HepG2 (cell line): ENCODE measurements around the gene ZFHX3. TPM values are rescaled to one million over a fixed set of nuclear protein-coding genes. Genes with fewer than 3 reads are reported as not detected.
A peak's percentile ranks its signal among the peaks of the same experiment; 100 is the strongest.

Experiments
- ATAC-seq: fragments of 200-7000 bp; cut with Tn5 transposase; 3 replicates; pipeline ENCODE4 v1.9.1; 2020; ENCODE audit warnings: mild to moderate bottlenecking, moderate library complexity
- BruUV-seq: library from RNA; stranded (reverse); fragments of 400-500 nt; replicated peaks from 2 replicates; lab custom pipeline; 2021; lab: Mats Ljungman, UMichigan
- CTCF ChIA-PET: fragments of 300-600 bp; formaldehyde crosslinking; extraction: SDS; loops from one replicate; lab custom pipeline; 2021; ENCODE audit warnings: low total read pairs, inconsistent platforms, low intra/inter-chr PET ratio; lab: Yijun Ruan, JAX
- POLR2A ChIA-PET: fragments of 350-600 bp; sonication (Branson Sonifier 250); formaldehyde crosslinking; loops from one replicate; lab custom pipeline; 2020; ENCODE audit warnings: antibody characterized with exemption, inconsistent platforms; lab: Yijun Ruan, JAX
- DNase-seq: peaks from one replicate; pipeline ENCODE4 v3.0.0-alpha.2; 2015; ENCODE audit warnings: low spot score
- FAIRE-seq: peaks from 3 replicates; lab custom pipeline; 2011; peaks lifted over from hg19 to GRCh38; lab: Jason Lieb, UNC
- H2AFZ ChIP-seq: one replicate; pipeline ENCODE4 v1.6.1; 2011; ENCODE audit warnings: low read length, inconsistent platforms
- H3K27ac ChIP-seq: fragments of 300-600 bp; 3 replicates; pipeline ENCODE4 v1.8.0; 2011; ENCODE audit warnings: mixed run types, mild to moderate bottlenecking, mixed read lengths, low read length, inconsistent platforms; ENCODE audit not compliant: insufficient read depth; ENCODE audit errors: extremely low read length
- H3K27me3 ChIP-seq, 2 experiments: fragments of 200-600 bp in 1 of 2; 2 replicates in 1 of 2; 3 replicates in 1 of 2; pipeline versions ENCODE4 v1.6.0 to v1.8.0; 2011; ENCODE audit warnings: low read length in 2 of 2, mild to moderate bottlenecking in 2 of 2, moderate library complexity in 2 of 2, inconsistent platforms in 1 of 2; ENCODE audit not compliant: insufficient read depth in 2 of 2, control insufficient read depth in 1 of 2
- H3K36me3 ChIP-seq, 2 experiments: fragments of 200-600 bp in 1 of 2; replicated peaks in 1 of 2; 2 replicates in 1 of 2; 3 replicates in 1 of 2; pipeline versions ENCODE4 v1.5.1 to v1.8.0; 2011; ENCODE audit warnings: low read length in 2 of 2, inconsistent platforms in 1 of 2; ENCODE audit not compliant: insufficient read depth in 2 of 2, control insufficient read depth in 1 of 2
- H3K4me1 ChIP-seq: 2 replicates; pipeline ENCODE4 v1.5.1; 2012; ENCODE audit warnings: low read length, inconsistent platforms; ENCODE audit not compliant: insufficient read depth
- H3K4me2 ChIP-seq: 2 replicates; pipeline ENCODE4 v1.6.0; 2011; ENCODE audit warnings: low read depth, low read length, inconsistent platforms
- H3K4me3 ChIP-seq, 3 experiments: fragments of 200-600 bp in 1 of 3; sonication (generic), shearing (Covaris generic) in 1 of 3; replicated peaks in 1 of 3; 2 replicates each; pipeline ENCODE4 v1.5.1; 2011 to 2016; ENCODE audit warnings: low read length in 3 of 3, inconsistent platforms in 2 of 3, low read depth in 2 of 3, mild to moderate bottlenecking in 2 of 3, control low read depth in 1 of 3, mixed read lengths in 1 of 3; ENCODE audit not compliant: insufficient read depth in 1 of 3
- H3K79me2 ChIP-seq: one replicate; pipeline ENCODE4 v1.6.1; 2011; ENCODE audit warnings: low read length, inconsistent platforms; ENCODE audit not compliant: insufficient read depth
- H3K9ac ChIP-seq: 2 replicates; pipeline ENCODE4 v1.6.0; 2011; ENCODE audit warnings: mild to moderate bottlenecking, low read depth, low read length, inconsistent platforms; ENCODE audit not compliant: insufficient read depth
- H3K9me3 ChIP-seq: 2 replicates; pipeline ENCODE4 v1.5.1; 2012; ENCODE audit warnings: mild to moderate bottlenecking, low read length
- H4K20me1 ChIP-seq: 2 replicates; pipeline ENCODE4 v1.6.0; 2011; ENCODE audit warnings: inconsistent platforms, mild to moderate bottlenecking, low read length, moderate library complexity; ENCODE audit not compliant: insufficient read depth
- CENPT ChIP-seq: sonication (generic); formaldehyde crosslinking; IDR thresholded peaks from 2 replicates; pipeline ENCODE4 v1.8.0; 2022; ENCODE audit warnings: low read depth, mild to moderate bottlenecking, moderate library complexity, missing genetic modification reagents
- CHCHD3 ChIP-seq: sonication (generic); formaldehyde crosslinking; IDR thresholded peaks from 2 replicates; pipeline ENCODE4 v1.8.0; 2022; ENCODE audit warnings: mild to moderate bottlenecking, missing genetic modification reagents, moderate library complexity
- CREB1 ChIP-seq, 2 experiments: fragments of 450-650 bp in 1 of 2; IDR thresholded peaks; 2 replicates each; pipeline ENCODE4 v1.6.1; 2016 to 2017; ENCODE audit warnings: control low read depth in 1 of 2, mild to moderate bottlenecking in 1 of 2, missing compliant biosample characterization in 1 of 2, missing genetic modification characterization in 1 of 2
- DMAP1 ChIP-seq: IDR thresholded peaks from 2 replicates; pipeline ENCODE4 v1.6.1; 2016
- JDP2 ChIP-seq: sonication (generic); formaldehyde crosslinking; IDR thresholded peaks from 2 replicates; pipeline ENCODE4 v1.8.1; 2022; ENCODE audit warnings: missing genetic modification reagents, borderline replicate concordance
- KAT7 ChIP-seq: IDR thresholded peaks from 2 replicates; pipeline ENCODE4 v1.6.1; 2018; ENCODE audit warnings: borderline replicate concordance, missing compliant biosample characterization
- KAT8 ChIP-seq: IDR thresholded peaks from 2 replicates; pipeline ENCODE4 v1.6.1; 2016; ENCODE audit warnings: missing genetic modification reagents, missing compliant biosample characterization
- MXD4 ChIP-seq: IDR thresholded peaks from 2 replicates; pipeline ENCODE4 v1.6.1; 2016; ENCODE audit warnings: mild to moderate bottlenecking, missing biosample characterization, missing genetic modification reagents
- NFYB ChIP-seq: sonication (generic); formaldehyde crosslinking; IDR thresholded peaks from 2 replicates; pipeline ENCODE4 v1.4.0; 2020; ENCODE audit warnings: missing genetic modification reagents
- RFX5 ChIP-seq: IDR thresholded peaks from 2 replicates; pipeline ENCODE4 v1.6.1; 2011; ENCODE audit warnings: low read depth, low read length, improper control_type of control experiment
- SOX6 ChIP-seq, 2 experiments: fragments of 450-650 bp in 1 of 2; sonication (generic) in 1 of 2; formaldehyde crosslinking in 1 of 2; IDR thresholded peaks; 2 replicates each; pipeline versions ENCODE4 v1.4.0 to v1.6.1; 2017 to 2020; ENCODE audit warnings: antibody characterized with exemption in 1 of 2, mild to moderate bottlenecking in 1 of 2, missing genetic modification reagents in 1 of 2
- ZIK1 ChIP-seq: sonication (generic); formaldehyde crosslinking; IDR thresholded peaks from 2 replicates; pipeline ENCODE4 v1.5.0; 2020; ENCODE audit warnings: mild to moderate bottlenecking, low read depth, missing genetic modification reagents, borderline replicate concordance
- ZNF121 ChIP-seq: sonication (generic); formaldehyde crosslinking; IDR thresholded peaks from 2 replicates; pipeline ENCODE4 v1.5.0; 2020; ENCODE audit warnings: mild to moderate bottlenecking, missing genetic modification reagents
- ZNF138 ChIP-seq: sonication (generic); formaldehyde crosslinking; IDR thresholded peaks from 2 replicates; pipeline ENCODE4 v1.5.0; 2020; ENCODE audit warnings: mild to moderate bottlenecking, low read depth, missing genetic modification reagents
- ZNF282 ChIP-seq: fragments of 450-650 bp; IDR thresholded peaks from 2 replicates; pipeline ENCODE4 v1.6.1; 2018; ENCODE audit not compliant: partially characterized antibody
- ZNF335 ChIP-seq: sonication (generic); formaldehyde crosslinking; IDR thresholded peaks from 2 replicates; pipeline ENCODE4 v1.4.0; 2020; ENCODE audit warnings: missing genetic modification reagents
- ZNF530 ChIP-seq: sonication (generic); formaldehyde crosslinking; IDR thresholded peaks from 2 replicates; pipeline ENCODE4 v1.5.0; 2020; ENCODE audit warnings: low read depth, mild to moderate bottlenecking, missing genetic modification reagents
- ZNF615 ChIP-seq: sonication (generic); formaldehyde crosslinking; IDR thresholded peaks from 2 replicates; pipeline ENCODE4 v1.5.0; 2020; ENCODE audit warnings: mild to moderate bottlenecking, missing genetic modification reagents, borderline replicate concordance
- ZSCAN25 ChIP-seq: sonication (generic); formaldehyde crosslinking; IDR thresholded peaks from 2 replicates; pipeline ENCODE4 v1.8.0; 2022; ENCODE audit warnings: mild to moderate bottlenecking, missing genetic modification reagents
- WGBS: methylation state at CpG from one replicate; pipeline ENCODE4 v1.1.6; 2017; ENCODE audit warnings: low lambda C conversion rate; 5-methylcytosine and 5-hydroxymethylcytosine counted together
- in situ Hi-C: cut with HindIII; loops from 2 replicates; pipeline ENCODE4 v1.10.0; 2017; ENCODE audit warnings: low pct_unique_long_range_greater_than_20kb; ENCODE audit not compliant: extremely low pct_ligation_motif_present
- intact Hi-C: fragments of 100-400 bp; cut with micrococcal nuclease; formaldehyde crosslinking; loops from one replicate; pipeline ENCODE4 v1.10.0; 2022; ENCODE audit not compliant: unreplicated experiment
- polyA plus RNA-seq, 8 experiments: library from polyadenylated mRNA; depleted of rRNA in 3 of 8; stranded (reverse) in 7 of 8; unstranded in 1 of 8; fragments of >200 nt; fragmentation: Illumina TruSeq in 4 of 8; extraction: Trizol in 4 of 8; gene quantifications; 2 replicates each; pipeline versions ENCODE4 v1.2.1 to v1.2.3, GENCODE V29; 2011 to 2016; ENCODE audit warnings: low read depth in 4 of 8, missing spikeins in 1 of 8, mixed read lengths in 1 of 8; ENCODE audit not compliant: insufficient read depth in 1 of 8
- total RNA-seq, 5 experiments: library from RNA; depleted of rRNA; stranded (reverse); fragments of >200 nt; fragmentation: Illumina TruSeq; extraction: Trizol; gene quantifications; 2 replicates each; pipeline ENCODE4 v1.2.3, GENCODE V29; 2016; ENCODE audit warnings: low read depth in 1 of 5

The ZFHX3 gene
- total and polyA plus RNA-seq, 2 of the 13 experiments (the other 11 are each of a cell fraction or from before 2014, with no cell fraction given), result 5.0 to 6.0 TPM

DNA sequence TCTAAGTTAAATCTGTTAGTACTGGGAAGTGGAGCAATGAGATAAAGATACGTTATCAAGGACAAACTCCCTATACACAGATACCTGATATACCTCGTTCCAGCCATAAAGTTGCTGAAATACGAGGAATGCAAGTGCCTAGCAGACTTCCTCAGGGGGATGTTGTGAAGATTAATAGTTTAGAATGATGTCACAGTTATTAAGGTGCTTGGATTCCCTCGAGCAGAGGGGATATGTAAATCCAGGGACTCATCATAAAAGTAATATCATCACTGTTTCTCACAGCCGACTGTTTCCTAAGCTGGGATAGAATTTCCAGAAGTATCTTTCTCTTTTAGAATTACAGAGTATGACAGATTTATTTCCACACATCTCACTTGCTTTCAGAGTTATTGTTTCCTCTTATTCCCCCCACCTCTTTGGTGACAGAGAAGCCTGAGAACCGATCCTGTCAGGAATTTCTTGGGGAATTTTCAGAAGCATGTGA, 28.4 kb upstream of the ZFHX3 start:
- Histone ChIP-seq H3K36me3 (no peaks in the 10 kb centered on the region), H3K4me3 (no peak overlapping the region), H3K27me3 (0 out of 5 replicates have a peak, but pooled peaks cover 0 to 8% of the 10 kb centered on the region in 2 experiments), H2AFZ (no peak overlapping the region), H3K9ac (no peak overlapping the region), H3K9me3 (no peaks in the 10 kb centered on the region), H3K79me2 (no peaks in the 10 kb centered on the region), H3K27ac (no peak overlapping the region), H4K20me1 (no peaks in the 10 kb centered on the region), H3K4me1 (peaks cover 8% of the 10 kb centered on the region), H3K4me2 (no peak overlapping the region)
- no peak for DNase-seq
- in situ Hi-C loops, result no loop called here
- no peak for ATAC-seq
- ChIA-PET POLR2A (no interaction called here), CTCF (no interaction called here)
- TF ChIP-seq CREB1 (IDR thresholded peaks at IDR 0.05) (0 out of 2 replicates have a peak, but pooled peaks have one; percentile 26), CREB1 (CRISPR knock-in tag; IDR thresholded peaks at IDR 0.05) (no peak), ZNF121 (CRISPR knock-in tag) (no peak)
- FAIRE-seq, result no peak
- 7% methylated on average over 6 of the region's 6 CpGs for WGBS
- intact Hi-C loops, result no loop called here
- BruUV-seq, result no TSS peak

GRCh38 chr16:73074382-73074781, 26.5 kb upstream of the ZFHX3 start:
- H3K9ac ChIP-seq, result no peak overlapping the region
- no peaks in the 10 kb centered on the region for H3K27me3 ChIP-seq
- no TSS peak for BruUV-seq
- intact Hi-C loops, result loop anchor here (5.0 kb wide), 1 partner anchor 123 kb away; no protein-coding TSS in a partner anchor
- peaks cover 25% of the 10 kb centered on the region for H3K4me1 ChIP-seq
- FAIRE-seq, result no peak
- POLR2A ChIA-PET, result no interaction called here
- 62% methylated on average over 9 of the region's 9 CpGs for WGBS
- in situ Hi-C loops, result no loop called here
- no peaks in the 10 kb centered on the region for H3K36me3 ChIP-seq
- H2AFZ ChIP-seq, result no peak overlapping the region
- TF ChIP-seq ZNF335 (CRISPR knock-in tag) (no peak), CENPT (CRISPR knock-in tag) (no peak), ZNF138 (CRISPR knock-in tag) (no peak), ZNF530 (CRISPR knock-in tag) (no peak), KAT8 (CRISPR knock-in tag) (no peak), ZNF615 (CRISPR knock-in tag) (no peak), JDP2 (CRISPR knock-in tag) (no peak), SOX6 (IDR thresholded peaks at IDR 0.05) (no peak), SOX6 (CRISPR knock-in tag; IDR thresholded peaks at IDR 0.05) (no peak), ZIK1 (CRISPR knock-in tag) (no peak), DMAP1 (CRISPR knock-in tag) (no peak), CHCHD3 (CRISPR knock-in tag) (no peak), KAT7 (CRISPR knock-in tag) (no peak), NFYB (no peak), ZNF282 (peak; percentile 24), ZSCAN25 (CRISPR knock-in tag) (no peak), CREB1 (IDR thresholded peaks at IDR 0.05) (peak; percentile 81), CREB1 (CRISPR knock-in tag; IDR thresholded peaks at IDR 0.05) (no peak), RFX5 (no peak), MXD4 (CRISPR knock-in tag) (no peak)
- no peak overlapping the region for H3K4me2 ChIP-seq
- no peaks in the 10 kb centered on the region for H3K79me2 ChIP-seq
- no peak for DNase-seq
- no peaks in the 10 kb centered on the region for H3K9me3 ChIP-seq
- no peak overlapping the region for H3K27ac ChIP-seq
- H4K20me1 ChIP-seq, result no peaks in the 10 kb centered on the region
- no peak overlapping the region for H3K4me3 ChIP-seq
- no peak for ATAC-seq
- CTCF ChIA-PET, result no interaction called here
